GM19463 (cell line): ENCODE data around the gene F8A2.
"Not testable (repeated sequence)": the region's sequence is repeated elsewhere in the genome, so short reads cannot be mapped to it uniquely, and the experiment has no call there.

Experiments
- ATAC-seq: cut with Tn5 transposase; IDR thresholded peaks from one replicate; pipeline ENCODE4 v1.9.1; 2021; ENCODE audit warnings: mild to moderate bottlenecking, moderate library complexity; ENCODE audit not compliant: unreplicated experiment

Gene F8A2

GRCh38 chrX:155381843-155382528, at the start of gene F8A2:
Gene F8A2, plus strand, starts transcription at chrX:155382095. Its CDS starts 20 bp downstream, at chrX:155382115.
- peak; percentile 74 for ATAC-seq

DNA sequence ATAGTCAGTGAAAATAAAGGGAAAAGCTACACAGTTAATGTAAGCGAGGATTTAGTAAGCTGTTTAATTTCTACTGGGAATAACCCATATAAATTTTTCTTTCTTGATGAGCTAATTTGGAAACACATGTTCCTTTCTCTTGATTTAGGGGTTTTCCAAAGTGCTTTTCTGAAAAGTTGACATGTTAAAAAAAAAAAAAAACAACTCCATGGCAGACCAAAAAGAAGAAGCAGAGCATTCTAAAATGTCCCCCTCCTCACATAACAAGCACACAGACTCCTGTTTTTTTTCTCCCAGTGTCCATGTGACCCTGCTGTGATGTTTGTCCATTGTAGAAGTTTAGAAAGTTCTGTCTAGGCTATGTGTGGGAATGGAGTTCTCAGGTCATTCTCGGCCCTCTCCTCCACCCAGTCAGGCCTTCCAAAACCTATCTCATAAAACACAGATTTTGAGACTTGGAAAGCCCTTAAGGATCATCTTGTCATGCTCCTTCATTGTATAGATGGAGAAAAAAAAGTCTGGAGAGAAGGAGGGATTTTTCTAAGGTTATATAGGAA, 48.3 kb upstream of the F8A2 start:
- ATAC-seq, result no peak

GRCh38 chrX:155334486-155335336, 47.2 kb upstream of the F8A2 start, which contains the start of gene CLIC2:
Gene CLIC2, minus strand, starts transcription at chrX:155334614. Its CDS starts 187 bp downstream, at chrX:155334427.
- ATAC-seq, result peak; percentile 74

DNA sequence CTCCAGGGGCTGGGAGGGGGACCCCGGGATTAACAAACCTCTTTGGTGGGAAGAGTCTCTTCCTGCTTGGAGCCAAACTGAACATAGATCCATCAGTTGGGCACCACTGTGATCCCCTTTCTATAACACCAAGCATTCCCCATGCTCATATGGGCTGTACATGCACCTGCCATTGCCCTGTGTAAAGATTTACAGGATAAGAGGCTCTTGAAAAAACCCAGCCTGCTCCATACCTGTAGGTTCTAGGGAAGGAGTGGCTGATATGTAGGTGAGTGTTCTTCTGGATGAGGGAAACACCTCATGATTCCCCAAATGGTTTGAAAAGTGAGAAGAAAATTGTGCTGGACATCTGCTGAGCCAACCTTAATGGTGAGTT, 46.6 kb upstream of the F8A2 start:
- not testable (repeated sequence) for ATAC-seq

- not testable (repeated sequence) for ATAC-seq
These were observed 36.2 kb upstream of the F8A2 start for GRCh38 chrX:155345689-155346088.

DNA sequence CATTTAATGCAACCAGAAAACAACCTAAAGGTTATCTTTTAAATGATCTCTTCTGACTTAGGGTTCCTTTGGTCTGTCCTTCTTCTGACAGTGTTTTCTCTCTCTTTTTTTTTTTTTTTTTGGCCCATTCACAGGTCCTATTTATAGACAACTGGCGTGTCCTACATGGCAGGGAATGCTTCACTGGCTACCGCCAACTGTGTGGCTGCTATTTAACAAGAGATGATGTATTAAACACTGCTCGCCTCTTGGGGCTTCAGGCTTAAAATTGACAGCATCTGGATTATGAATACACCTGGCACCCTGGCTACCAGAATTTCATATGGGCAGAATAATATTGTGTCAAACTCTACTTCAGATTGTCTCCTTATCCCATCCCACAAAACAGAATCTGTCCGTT, 32.4 kb upstream of the F8A2 start:
- not testable (repeated sequence) for ATAC-seq

DNA sequence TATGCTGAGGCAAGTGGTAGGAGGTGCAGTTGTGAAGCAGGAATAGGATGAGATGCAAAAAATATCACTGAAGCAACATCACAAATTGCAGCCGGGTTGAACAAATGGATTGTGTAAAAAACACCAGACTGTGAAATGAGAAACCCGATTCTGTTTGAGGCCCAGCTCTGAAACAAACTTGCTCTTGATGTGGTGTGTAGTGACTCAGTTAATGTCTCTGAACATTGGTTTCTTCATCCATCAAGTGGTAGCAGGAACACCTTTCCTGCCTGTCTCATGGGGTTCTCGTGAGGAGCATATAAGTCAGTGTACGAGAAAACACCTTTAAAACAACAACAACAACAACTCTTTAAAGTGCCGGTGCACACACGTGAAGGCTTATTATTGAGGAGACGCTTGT, 18.2 kb upstream of the F8A2 start:
- not testable (repeated sequence) for ATAC-seq

DNA sequence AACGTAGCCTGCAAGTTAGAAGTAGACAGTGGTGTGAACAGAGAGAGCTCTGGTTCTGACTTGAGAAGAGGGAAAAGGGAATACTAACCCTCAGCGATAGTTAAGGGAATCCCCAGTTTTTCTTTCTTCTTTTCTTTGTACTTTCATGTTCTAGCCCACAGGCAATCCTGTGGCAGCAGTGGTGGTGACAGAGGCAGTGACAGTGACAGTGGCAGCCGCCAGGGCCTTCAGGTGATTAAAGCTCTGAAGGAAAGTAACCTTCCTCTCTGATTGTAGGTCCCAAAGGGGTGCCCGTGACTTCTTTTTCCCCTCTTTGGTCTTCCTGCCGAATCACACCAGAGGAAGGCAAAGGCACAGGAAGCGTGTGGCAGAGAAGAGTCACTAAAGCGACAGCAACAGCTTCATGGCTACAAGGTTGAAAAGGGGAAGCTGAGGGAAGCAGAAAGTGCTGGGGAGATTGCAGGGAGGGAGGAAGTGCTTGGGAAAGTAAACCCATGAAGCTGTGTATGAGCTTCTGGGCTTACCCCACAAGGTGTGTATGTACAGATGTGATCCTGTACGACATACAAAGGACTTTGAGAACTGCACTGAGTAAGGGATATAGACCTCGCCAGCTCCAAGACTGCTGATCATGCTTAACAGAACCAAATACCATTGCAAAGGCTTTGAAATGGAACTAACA, 8.0 kb upstream of the F8A2 start:
- ATAC-seq, result peak; percentile 78

GRCh38 chrX:155379802-155380201, 2.1 kb upstream of the F8A2 start:
- ATAC-seq, result not testable (repeated sequence)

DNA sequence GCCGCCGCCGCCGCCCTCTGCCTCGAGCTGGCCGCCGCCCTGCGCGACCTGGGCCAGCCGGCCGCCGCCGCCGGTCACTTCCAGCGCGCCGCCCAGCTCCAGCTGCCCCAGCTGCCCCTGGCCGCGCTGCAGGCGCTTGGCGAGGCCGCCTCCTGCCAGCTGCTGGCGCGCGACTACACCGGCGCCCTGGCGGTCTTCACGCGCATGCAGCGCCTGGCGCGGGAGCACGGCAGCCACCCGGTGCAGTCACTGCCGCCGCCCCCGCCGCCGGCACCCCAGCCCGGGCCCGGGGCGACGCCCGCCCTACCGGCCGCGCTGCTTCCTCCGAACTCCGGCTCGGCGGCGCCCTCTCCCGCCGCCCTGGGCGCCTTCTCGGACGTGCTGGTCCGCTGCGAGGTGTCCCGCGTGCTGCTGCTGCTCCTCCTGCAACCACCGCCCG, 653 bp downstream of the F8A2 start:
- ATAC-seq, result peak; percentile 42

DNA sequence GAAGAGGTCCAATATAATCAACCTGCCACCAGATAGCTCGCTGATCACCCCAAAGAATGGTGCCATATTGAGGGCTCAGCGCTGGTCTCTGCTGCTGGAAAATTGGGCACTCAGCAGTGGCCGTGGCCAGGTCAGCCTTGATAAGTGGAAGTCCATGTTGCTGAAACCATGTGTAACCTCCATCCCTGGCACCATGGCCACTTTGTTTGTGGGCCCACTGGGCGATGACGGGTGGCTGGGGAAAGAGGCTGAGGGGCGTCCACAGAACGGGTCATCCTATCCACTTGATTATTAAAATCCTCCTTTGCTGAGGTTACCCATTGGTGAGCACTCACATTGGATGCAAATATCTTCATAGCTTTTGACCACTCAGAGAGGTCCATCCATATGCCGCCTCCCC, 7.7 kb downstream of the F8A2 start:
- no peak for ATAC-seq

- ATAC-seq, result not testable (repeated sequence)
These were observed 12.9 kb downstream of the F8A2 start for GRCh38 chrX:155394747-155395276.

DNA sequence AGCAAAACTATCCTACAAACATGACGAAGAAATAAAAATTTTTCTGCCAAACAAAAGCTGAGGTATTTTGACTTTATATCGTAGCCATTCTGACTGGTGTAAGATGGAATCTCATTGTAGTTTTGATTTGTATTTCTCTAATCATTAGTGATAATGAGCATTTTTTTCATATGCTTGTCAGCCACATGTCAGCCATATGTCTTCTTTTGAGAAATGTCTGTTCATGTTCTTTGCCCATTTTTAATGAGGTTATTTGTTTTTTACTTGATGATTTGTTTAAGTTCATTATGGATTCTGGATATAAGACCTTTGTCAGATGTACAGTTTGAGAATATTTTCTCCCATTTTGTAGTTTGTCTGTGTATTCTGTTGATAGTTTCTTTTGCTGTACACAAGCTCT, 24.5 kb downstream of the F8A2 start:
- no peak for ATAC-seq

DNA sequence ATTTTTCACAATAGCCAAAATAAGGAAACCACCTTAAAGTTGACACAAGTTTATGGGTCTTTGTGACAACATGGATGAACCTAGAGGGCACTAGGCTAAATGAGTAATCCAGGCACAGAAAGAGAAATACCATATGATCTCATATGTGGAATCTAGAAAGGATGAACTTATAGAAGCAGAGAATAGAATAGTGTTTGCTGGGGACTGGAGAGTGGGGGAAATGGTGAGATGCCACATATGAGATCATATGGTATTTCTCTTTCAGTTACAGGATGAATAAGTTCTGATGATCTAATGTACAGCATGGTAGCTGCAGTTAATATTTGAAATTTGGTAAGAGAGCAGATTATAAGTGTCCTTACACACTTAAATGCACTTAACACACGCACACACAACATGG, 35.9 kb downstream of the F8A2 start:
- ATAC-seq, result no peak
